PC-3 (cell line): Measurements from ENCODE around the gene DLG2. TPM values are rescaled to one million over a fixed set of nuclear protein-coding genes. Genes with fewer than 3 reads are reported as not detected.

Source experiments
- ATAC-seq: fragments of 200-7000 bp; cut with Tn5 transposase; 2 replicates; pipeline ENCODE4 v1.9.1; 2020; ENCODE audit warnings: mild to moderate bottlenecking, moderate library complexity
- BruUV-seq: library from RNA; stranded (reverse); fragments of 400-500 nt; replicated peaks from 2 replicates; lab custom pipeline; 2021; lab: Mats Ljungman, UMichigan
- CTCF ChIA-PET: fragments of 300-600 bp; sonication (Branson Sonifier 250); formaldehyde crosslinking; loops from one replicate; lab custom pipeline; 2022; ENCODE audit warnings: antibody characterized with exemption; lab: Charles Lee
- POLR2A ChIA-PET: fragments of 300-600 bp; sonication (Branson Sonifier 250); formaldehyde crosslinking; loops from one replicate; lab custom pipeline; 2022; ENCODE audit warnings: antibody characterized with exemption; ENCODE audit not compliant: unreplicated experiment; lab: Charles Lee
- DNase-seq: peaks from one replicate; pipeline ENCODE4 v3.0.0-alpha.2; 2015
- H2AFZ ChIP-seq: fragments of 300-600 bp; sonication (generic); 2 replicates; pipeline ENCODE4 v1.6.0; 2016; ENCODE audit warnings: antibody characterized with exemption, low read length
- H3F3A ChIP-seq: fragments of 300-600 bp; sonication (generic); one replicate; pipeline ENCODE4 v1.6.0; 2017; ENCODE audit warnings: antibody characterized with exemption, low read length, control low read depth, mild to moderate bottlenecking; ENCODE audit not compliant: unreplicated experiment
- H3K27ac ChIP-seq: fragments of 300-600 bp; sonication (generic); 2 replicates; pipeline ENCODE4 v1.5.1; 2016; ENCODE audit warnings: mild to moderate bottlenecking, low read length
- H3K27me3 ChIP-seq: fragments of 300-600 bp; sonication (generic); 2 replicates; pipeline ENCODE4 v1.6.1; 2016; ENCODE audit warnings: low read length, mixed read lengths
- H3K36me3 ChIP-seq: fragments of 300-600 bp; sonication (generic); 2 replicates; pipeline ENCODE4 v1.6.1; 2016; ENCODE audit warnings: low read depth, mixed run types, low read length, mixed read lengths
- H3K4me1 ChIP-seq: fragments of 300-600 bp; sonication (generic); 2 replicates; pipeline ENCODE4 v1.5.1; 2016; ENCODE audit warnings: low read length; ENCODE audit not compliant: insufficient read depth
- H3K4me2 ChIP-seq: fragments of 300-600 bp; sonication (generic); 2 replicates; pipeline ENCODE4 v1.6.0; 2016; ENCODE audit warnings: low read length
- H3K4me3 ChIP-seq: fragments of 300-600 bp; sonication (generic); 2 replicates; pipeline ENCODE4 v1.5.1; 2016; ENCODE audit warnings: mild to moderate bottlenecking, low read length, mixed read lengths
- H3K79me2 ChIP-seq: fragments of 300-600 bp; sonication (generic); 2 replicates; pipeline ENCODE4 v1.6.1; 2017; ENCODE audit warnings: low read length, mixed read lengths
- H3K9ac ChIP-seq: fragments of 300-600 bp; sonication (generic); 2 replicates; pipeline ENCODE4 v1.6.0; 2016; ENCODE audit warnings: mild to moderate bottlenecking, low read length
- H3K9me2 ChIP-seq: fragments of 300-600 bp; sonication (generic); replicated peaks from 2 replicates; pipeline ENCODE4 v1.6.1; 2016; ENCODE audit warnings: mixed run types, low read length, mixed read lengths
- H3K9me3 ChIP-seq: fragments of 300-600 bp; sonication (generic); 2 replicates; pipeline ENCODE4 v1.6.1; 2016; ENCODE audit warnings: low read length, mixed read lengths
- H4K20me1 ChIP-seq: fragments of 300-600 bp; sonication (generic); 2 replicates; pipeline ENCODE4 v1.6.1; 2016; ENCODE audit warnings: low read length, mixed read lengths
- CTCF ChIP-seq: fragments of 300-600 bp; sonication (generic); conservative IDR thresholded peaks from 2 replicates; pipeline ENCODE4 v1.5.1; 2017; ENCODE audit warnings: antibody characterized with exemption, low read depth, mild to moderate bottlenecking, low read length
- EZH2 ChIP-seq: fragments of 300-600 bp; sonication (generic); IDR thresholded peaks from one replicate; pipeline ENCODE4 v1.6.1; 2017; ENCODE audit warnings: antibody characterized with exemption, mild to moderate bottlenecking, low read length; ENCODE audit not compliant: unreplicated experiment
- EZH2phosphoT487 ChIP-seq: fragments of 300-600 bp; sonication (generic); IDR thresholded peaks from 2 replicates; pipeline ENCODE4 v1.6.1; 2018; ENCODE audit warnings: mild to moderate bottlenecking, antibody characterized with exemption, low read length, borderline replicate concordance
- intact Hi-C: fragments of 100-400 bp; cut with micrococcal nuclease; formaldehyde crosslinking; loops from 2 replicates; pipeline ENCODE4 v1.9.0; 2023
- total RNA-seq: library from RNA; depleted of rRNA; stranded (reverse); fragments of >200 nt; gene quantifications from 2 replicates; pipeline ENCODE4 v1.2.3, GENCODE V29; 2014

Gene DLG2
- total RNA-seq, 1 experiment from 2014 or later = 0.58 TPM

GRCh38 chr11:84146826-84147225 is 1480.3 kb downstream of the DLG2 start:
- no TSS peak for BruUV-seq
- Histone ChIP-seq H3K79me2 (no peaks in the 10 kb centered on the region), H3K27ac (no peak overlapping the region), H3K36me3 (no peaks in the 10 kb centered on the region), H3K9me3 (peaks cover 16% of the 10 kb centered on the region; the same call in 1 of the 2 replicates), H3K4me1 (no peaks in the 10 kb centered on the region), H3K27me3 (no peaks in the 10 kb centered on the region), H3K9ac (no peak overlapping the region), H3F3A (no peaks in the 10 kb centered on the region), H4K20me1 (no peaks in the 10 kb centered on the region), H3K4me2 (no peak overlapping the region), H3K4me3 (no peak overlapping the region), H3K9me2 (no peaks in the 10 kb centered on the region), H2AFZ (no peak overlapping the region)
- POLR2A ChIA-PET = no interaction called here
- TF ChIP-seq EZH2 (no peak), CTCF (no peak), EZH2phosphoT487 (no peak)
- no peak for ATAC-seq
- no peak for DNase-seq
- CTCF ChIA-PET = no interaction called here
- intact Hi-C loops = no loop called here

- Histone ChIP-seq H3K4me3 (no peak overlapping the region), H3K4me1 (no peaks in the 10 kb centered on the region), H3K9me2 (no peaks in the 10 kb centered on the region), H3K36me3 (no peaks in the 10 kb centered on the region), H4K20me1 (no peaks in the 10 kb centered on the region), H3K79me2 (no peaks in the 10 kb centered on the region), H3F3A (no peaks in the 10 kb centered on the region), H3K9ac (no peak overlapping the region), H3K4me2 (no peak overlapping the region), H3K27ac (no peak overlapping the region), H3K9me3 (peaks cover 5% of the 10 kb centered on the region; the same call in 1 of the 2 replicates), H3K27me3 (no peaks in the 10 kb centered on the region), H2AFZ (no peak overlapping the region)
- no TSS peak for BruUV-seq
- ChIA-PET CTCF (no interaction called here), POLR2A (no interaction called here)
- ATAC-seq (no peak), DNase-seq (no peak)
- intact Hi-C loops = no loop called here
- TF ChIP-seq EZH2 = no peak
- no peak for TF ChIP-seq CTCF
- TF ChIP-seq EZH2phosphoT487 = no peak
Measured at GRCh38 chr11:84145616-84146185, 1481.4 kb downstream of the DLG2 start.

- POLR2A ChIA-PET = no interaction called here
- H3K4me3 ChIP-seq = no peak overlapping the region
- BruUV-seq = no TSS peak
- H3K36me3 ChIP-seq = no peaks in the 10 kb centered on the region
- ATAC-seq (no peak), DNase-seq (no peak)
- CTCF ChIA-PET = no interaction called here
- H3F3A ChIP-seq = no peaks in the 10 kb centered on the region
- H2AFZ ChIP-seq = no peak overlapping the region
- H3K9me2 ChIP-seq = no peaks in the 10 kb centered on the region
- H4K20me1 ChIP-seq = no peaks in the 10 kb centered on the region
- intact Hi-C loops = no loop called here
- no peaks in the 10 kb centered on the region for H3K9me3 ChIP-seq
- no peaks in the 10 kb centered on the region for H3K79me2 ChIP-seq
- no peaks in the 10 kb centered on the region for H3K4me1 ChIP-seq
- H3K27ac ChIP-seq = no peak overlapping the region
- no peak overlapping the region for H3K4me2 ChIP-seq
- no peak overlapping the region for H3K9ac ChIP-seq
- H3K27me3 ChIP-seq = no peaks in the 10 kb centered on the region
- TF ChIP-seq EZH2 (no peak), EZH2phosphoT487 (no peak), CTCF (no peak)
Measured at GRCh38 chr11:84144531-84144930, 1482.6 kb downstream of the DLG2 start.
